ENCODE results near the gene MYO5B.

GRCh38 chr18:49948975-49949374 is 246.0 kb downstream of the MYO5B start:
- TF ChIP-seq, protein P1, sequence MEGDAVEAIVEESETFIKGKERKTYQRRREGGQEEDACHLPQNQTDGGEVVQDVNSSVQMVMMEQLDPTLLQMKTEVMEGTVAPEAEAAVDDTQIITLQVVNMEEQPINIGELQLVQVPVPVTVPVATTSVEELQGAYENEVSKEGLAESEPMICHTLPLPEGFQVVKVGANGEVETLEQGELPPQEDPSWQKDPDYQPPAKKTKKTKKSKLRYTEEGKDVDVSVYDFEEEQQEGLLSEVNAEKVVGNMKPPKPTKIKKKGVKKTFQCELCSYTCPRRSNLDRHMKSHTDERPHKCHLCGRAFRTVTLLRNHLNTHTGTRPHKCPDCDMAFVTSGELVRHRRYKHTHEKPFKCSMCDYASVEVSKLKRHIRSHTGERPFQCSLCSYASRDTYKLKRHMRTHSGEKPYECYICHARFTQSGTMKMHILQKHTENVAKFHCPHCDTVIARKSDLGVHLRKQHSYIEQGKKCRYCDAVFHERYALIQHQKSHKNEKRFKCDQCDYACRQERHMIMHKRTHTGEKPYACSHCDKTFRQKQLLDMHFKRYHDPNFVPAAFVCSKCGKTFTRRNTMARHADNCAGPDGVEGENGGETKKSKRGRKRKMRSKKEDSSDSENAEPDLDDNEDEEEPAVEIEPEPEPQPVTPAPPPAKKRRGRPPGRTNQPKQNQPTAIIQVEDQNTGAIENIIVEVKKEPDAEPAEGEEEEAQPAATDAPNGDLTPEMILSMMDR (IDR thresholded peaks at IDR 0.05), result no peak
- TF ChIP-seq POLR2A (IDR thresholded peaks at IDR 0.05), result no peak

Measured in Peyer's patch (tissue), 4 donors.